Activated CD4-positive, alpha-beta T cell treated with anti-CD3 and anti-CD28 coated beads, Interleukin-2, amount 50 U/mL, for 4 hours (primary cell): ENCODE results near the gene KIR2DL1.
"Not testable (repeated sequence)": the region's sequence is repeated elsewhere in the genome, so short reads cannot be mapped to it uniquely, and the experiment has no call there.

Experiments
- DNase-seq, 2 experiments: peaks; one replicate each; pipeline ENCODE4 v3.0.0-alpha.2; 2020

The KIR2DL1 gene

DNA sequence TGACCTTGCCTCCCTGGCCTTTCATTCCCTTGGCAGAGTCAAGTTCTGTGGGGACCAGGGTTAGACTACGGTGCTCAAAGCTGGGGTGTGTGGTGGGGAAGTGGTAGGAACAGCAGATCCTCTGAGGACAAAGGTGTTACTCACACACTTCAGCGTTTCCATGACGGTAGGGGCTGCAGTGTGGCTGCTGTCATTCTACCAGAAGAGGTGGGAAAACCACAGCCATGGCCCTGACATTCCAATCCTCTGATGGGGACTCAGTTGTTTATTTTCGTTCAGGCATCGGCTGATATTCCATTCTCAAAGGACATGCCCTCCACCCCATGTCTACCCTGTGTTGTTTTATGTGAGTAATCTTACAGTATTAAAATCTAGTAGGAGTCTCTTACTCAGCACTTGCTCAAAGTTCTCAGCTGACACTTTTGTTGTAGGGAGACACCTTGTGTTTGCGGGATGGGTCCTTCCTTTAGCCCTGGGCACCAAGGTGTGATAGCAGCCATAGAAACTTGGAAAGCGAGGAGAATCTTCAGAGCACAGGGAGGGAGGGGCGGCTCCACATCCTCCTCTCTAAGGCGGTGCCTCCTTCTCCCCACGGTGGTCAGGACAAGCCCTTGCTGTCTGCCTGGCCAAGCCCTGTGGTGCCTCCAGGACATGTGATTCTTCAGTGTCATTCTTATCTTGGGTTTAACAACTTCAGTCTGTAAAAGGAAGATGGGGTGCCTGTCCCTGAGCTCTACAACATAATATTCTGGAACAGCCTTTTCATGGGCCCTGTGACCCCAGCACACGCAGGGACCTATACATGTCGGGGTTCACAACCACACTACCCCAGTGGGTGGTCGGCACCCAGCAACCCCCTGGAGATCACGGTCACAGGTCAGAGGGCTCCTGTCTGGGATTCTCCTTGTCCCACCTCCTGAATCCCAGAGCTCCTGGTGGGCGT is 1.7 kb downstream of the KIR2DL1 start:
- DNase-seq = not testable (repeated sequence)

DNA sequence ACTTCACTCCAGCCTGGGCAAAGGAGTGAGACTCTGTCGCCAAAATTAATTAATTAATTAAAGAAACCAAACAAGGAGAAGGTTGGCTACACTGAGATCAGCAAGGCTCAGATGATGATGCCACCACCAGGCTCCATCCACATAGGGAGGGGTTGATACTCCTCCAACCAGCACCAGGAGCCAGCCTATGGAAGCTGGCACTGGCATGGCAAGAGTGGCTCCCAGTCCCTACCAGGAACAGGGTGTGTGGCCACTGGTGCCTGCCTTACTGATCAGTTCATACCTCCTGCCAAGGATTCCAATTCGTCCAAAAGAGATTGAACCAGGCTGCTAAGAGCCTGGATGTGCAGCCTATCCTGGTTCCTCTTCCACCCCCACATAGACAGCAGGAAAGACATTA is 3.1 kb downstream of the KIR2DL1 start:
- not testable (repeated sequence) for DNase-seq

DNA sequence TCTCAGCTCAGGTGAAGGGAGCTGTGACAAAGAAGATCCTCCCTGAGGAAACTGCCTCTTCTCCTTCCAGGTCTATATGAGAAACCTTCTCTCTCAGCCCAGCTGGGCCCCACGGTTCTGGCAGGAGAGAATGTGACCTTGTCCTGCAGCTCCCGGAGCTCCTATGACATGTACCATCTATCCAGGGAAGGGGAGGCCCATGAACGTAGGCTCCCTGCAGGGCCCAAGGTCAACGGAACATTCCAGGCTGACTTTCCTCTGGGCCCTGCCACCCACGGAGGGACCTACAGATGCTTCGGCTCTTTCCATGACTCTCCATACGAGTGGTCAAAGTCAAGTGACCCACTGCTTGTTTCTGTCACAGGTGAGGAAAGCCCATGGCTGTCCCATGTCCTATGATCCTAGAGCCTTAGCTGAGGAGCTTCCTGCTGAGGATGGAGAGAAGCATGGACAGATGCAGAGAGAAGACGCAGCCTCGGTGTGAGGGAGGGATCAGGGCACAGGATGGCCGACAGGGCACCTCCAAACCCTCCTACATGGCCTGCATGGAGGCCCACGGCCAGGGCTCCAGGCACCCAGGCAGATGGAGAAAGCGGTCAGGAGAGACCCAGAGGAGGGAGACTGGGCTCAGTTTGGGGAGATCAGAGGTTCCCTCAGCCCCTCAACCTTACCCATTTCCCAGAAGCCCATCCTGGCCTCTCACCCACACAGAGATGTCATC is 5.7 kb downstream of the KIR2DL1 start:
- DNase-seq = not testable (repeated sequence)

DNA sequence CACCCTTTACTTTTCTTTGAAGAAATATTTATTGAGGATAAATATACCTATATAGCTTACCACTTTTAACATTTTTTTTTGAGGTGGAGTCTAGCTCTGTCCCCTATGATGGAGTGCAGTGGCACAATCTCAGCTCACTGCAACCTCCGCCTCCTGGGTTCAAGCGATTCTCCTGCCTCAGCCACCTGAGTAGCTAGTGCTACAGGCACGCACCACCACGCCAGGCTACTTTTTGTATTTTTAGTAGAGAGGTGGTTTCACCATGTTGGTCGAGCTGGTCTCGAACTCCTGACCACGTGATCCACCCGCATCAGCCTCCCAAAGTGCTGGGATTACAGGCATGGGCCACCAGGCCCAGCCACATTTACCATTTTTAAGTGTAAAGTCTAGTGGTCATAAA is 6.2 kb downstream of the KIR2DL1 start:
- not testable (repeated sequence) for DNase-seq

DNA sequence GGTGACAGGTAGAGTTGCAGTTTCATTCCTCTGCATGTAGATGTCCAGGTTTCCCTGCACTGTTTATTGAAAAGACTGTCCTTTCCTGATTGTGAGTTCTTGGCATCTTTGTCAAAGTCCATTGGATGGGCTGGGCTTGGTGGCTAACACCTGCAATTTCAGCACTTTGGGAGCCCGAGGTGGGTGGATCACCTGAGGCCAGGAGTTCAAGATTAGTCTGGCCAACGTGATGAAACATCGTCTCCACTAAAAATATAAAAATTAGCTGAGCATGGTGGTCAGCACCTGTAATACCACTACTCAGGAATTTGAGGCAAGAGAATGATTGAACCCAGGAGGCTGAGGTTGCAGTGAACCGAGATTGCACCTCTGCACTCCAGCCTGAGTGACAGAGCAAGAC is 8.3 kb downstream of the KIR2DL1 start:
- DNase-seq = not testable (repeated sequence)

DNA sequence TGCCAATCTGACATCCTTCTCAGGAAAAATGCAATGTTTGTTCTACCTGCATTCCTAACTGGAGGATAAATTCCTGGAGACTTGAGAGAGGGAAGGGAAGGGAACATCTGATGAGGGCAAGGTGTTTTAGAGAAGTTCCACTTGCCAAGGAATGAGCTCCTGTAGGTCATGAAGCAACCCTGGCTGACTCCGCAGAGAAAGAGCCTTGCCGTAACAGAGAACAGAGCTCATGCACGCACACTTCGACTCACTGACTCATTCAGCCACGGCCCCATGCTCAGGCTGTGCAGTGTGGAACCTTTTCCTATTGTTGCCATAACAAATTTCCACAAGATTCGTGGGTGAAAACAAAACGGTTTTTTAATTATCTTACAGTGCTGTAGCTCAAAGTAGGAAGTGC is 9.3 kb downstream of the KIR2DL1 start:
- DNase-seq = not testable (repeated sequence)

DNA sequence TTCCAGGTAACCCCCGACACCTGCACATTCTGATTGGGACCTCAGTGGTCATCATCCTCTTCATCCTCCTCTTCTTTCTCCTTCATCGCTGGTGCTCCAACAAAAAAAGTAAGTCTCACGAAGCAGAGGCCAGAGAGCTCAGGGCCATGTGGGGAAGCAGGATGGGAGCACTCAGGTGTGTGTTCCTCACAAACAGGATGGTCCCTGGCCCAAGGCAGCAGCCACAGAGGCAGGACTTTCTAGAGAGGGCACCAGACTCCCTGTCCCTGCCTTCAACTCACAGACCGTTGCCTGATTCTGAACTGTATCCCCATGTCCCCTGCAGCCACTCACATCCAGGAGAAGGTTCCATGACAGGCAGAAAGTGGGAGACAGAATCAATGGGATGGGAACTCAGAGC is 13.3 kb downstream of the KIR2DL1 start:
- DNase-seq = not testable (repeated sequence)

DNA sequence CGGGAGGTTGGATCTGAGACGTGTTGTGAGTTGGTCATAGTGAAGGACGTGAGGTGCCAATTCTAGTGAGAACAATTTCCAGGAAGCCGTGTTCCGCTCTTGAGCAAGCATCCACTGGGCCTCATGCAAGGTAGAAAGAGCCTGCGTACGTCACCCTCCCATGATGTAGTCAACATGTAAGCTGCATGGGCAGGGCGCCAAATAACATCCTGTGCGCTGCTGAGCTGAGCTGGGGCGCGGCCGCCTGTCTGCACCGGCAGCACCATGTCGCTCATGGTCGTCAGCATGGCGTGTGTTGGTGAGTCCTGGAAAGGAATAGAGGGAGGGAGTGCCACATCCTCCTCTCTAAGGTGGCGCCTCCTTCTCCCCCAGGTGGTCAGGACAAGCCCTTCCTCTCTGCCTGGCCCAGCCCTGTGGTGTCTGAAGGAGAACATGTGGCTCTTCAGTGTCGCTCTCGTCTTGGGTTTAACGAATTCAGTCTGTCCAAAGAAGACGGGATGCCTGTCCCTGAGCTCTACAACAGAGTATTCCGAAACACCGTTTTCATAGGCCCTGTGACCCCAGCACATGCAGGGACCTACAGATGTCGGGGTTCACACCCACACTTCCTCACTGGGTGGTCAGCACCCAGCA is 16.6 kb downstream of the KIR2DL1 start:
- not testable (repeated sequence) for DNase-seq

DNA sequence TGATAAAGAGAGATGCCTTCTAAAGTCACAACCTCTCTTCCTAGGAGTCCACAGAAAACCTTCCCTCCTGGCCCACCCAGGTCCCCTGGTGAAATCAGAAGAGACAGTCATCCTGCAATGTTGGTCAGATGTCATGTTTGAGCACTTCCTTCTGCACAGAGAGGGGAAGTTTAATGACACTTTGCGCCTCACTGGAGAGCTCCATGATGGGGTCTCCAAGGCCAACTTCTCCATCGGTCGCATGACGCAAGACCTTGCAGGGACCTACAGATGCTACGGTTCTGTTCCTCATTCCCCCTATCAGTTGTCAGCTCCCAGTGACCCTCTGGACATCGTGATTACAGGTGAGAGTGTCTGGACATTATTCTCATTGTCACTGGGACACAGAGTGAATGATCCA is 18.6 kb downstream of the KIR2DL1 start:
- DNase-seq = not testable (repeated sequence)

DNA sequence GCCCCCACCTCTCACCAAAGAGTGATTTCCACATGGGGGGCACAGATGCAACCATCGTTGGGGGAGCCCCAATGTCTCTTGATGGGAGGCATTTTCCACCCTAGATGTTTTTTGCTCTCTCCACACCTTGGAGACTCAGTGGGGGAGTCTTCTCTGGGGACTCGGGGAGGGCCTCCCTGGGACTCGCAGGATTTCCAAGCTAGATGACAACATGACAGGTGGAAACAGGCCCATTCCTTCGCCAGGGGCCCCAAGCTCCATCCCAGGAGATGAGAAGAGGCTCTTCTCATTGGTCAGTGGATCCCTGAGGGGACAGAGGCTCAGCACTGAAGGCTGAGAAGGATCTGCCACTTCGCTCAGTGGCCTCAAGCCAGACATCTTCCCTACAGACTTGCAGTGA is 21.1 kb downstream of the KIR2DL1 start:
- DNase-seq = no peak

DNA sequence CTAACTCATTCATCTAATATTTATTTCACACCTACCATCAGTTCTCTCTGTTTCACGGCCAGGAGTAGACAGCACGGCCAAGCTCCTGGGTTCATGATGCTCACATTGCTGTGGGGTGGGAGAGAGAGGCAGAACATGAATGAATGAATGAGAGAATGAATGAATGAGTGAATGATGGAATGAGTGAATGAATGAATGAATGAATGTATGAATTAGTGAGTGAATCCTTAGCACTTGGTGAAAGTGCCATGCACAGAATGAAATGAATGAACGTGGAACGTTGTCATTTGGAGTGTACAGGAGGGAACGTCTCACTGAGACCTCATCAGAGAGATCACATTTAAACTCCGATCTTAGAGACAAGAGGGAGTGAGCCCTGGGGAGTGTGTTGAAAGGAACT is 21.9 kb downstream of the KIR2DL1 start:
- no peak for DNase-seq

DNA sequence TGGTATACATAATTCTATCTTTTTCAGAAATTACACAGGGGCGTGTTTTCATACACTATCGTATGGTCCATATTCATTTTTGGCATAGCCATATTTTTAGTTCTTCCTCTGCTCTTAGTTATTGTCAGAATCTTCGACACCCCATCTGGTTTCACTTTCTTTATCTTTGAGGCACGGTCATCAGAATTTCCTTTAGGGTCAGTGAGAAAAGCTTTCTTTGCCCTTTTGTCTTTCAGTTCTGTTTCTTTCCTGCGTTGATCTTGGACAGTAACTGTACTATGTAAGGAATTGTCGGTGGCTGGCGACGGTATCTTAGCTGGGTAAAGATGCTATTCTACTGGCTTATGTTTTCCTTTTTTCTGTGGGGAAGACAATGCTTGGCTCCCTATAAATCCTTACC is 23.2 kb downstream of the KIR2DL1 start:
- no peak for DNase-seq

DNA sequence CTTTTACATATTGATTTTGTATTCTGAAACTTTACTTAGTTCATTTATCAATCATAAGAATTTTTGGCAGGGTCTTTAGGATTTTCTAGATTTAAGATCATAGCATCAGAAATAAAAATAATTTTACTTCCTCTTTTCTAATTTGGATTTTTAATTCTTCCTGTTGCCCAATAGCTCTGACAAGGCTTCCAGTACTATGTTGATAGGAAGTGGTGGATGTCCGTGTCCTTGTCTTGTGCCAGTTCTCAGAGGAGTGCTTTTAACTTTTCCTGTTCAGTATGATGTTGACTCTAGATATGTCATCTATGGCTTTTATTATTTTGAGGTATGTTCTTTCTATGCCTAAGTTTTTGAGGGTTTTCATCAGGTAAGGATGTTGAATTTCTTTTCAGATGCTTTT is 26.2 kb downstream of the KIR2DL1 start:
- no peak for DNase-seq

DNA sequence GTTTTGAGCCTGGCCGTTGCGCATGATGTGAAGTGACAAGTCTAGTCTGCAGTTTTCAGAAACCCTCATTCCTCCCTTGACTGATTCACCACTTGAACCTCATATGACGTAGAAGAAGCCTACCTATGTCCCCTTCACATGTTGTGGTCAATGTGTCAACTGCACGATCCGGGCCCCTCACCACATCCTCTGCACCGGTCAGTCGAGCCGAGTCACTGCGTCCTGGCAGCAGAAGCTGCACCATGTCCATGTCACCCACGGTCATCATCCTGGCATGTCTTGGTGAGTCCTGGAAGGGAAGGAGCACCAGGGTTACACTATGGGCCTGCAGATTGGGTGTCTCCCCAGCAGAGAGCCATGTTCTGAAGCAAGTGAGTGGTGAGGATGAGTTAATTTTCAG is 33.8 kb downstream of the KIR2DL1 start, which contains the start of gene KIR2DL4:
KIR2DL4 (plus strand) TSS at position 201 of the 400 bp plus-strand sequence; CDS start at position 243, 42 bp downstream.
- no peak for DNase-seq

DNA sequence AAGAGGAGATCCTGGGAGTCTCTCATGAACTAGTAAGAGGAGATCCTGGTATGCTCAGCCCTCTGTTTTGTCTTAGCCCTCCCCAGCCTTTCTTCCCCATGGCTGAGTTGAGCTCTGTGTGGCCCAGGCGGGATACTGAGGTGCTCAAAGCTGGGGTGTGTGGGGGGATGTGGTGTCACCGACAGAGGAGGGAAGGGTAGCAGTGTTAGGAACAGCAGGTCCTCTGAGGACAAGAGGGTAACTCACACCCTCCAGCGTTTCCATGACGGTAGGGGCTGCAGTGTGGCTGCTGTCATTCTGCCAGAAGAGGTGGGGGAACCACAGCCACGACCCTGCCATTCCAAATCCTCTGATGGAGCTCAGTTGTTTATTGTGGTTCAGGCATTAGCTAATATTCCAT is 34.5 kb downstream of the KIR2DL1 start:
- DNase-seq = no peak

DNA sequence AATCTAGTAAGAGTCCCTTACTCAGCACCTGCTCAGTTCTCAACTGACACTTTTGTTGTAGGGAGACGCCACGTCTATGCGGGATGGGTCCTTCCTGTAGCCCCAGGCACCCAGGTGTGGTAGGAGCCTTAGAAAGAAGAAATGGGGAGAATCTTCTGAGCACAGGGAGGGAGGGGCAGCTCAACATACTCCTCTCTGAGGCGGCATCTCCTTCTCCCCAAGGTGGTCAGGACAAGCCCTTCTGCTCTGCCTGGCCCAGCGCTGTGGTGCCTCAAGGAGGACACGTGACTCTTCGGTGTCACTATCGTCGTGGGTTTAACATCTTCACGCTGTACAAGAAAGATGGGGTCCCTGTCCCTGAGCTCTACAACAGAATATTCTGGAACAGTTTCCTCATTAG is 35.0 kb downstream of the KIR2DL1 start:
- no peak for DNase-seq

DNA sequence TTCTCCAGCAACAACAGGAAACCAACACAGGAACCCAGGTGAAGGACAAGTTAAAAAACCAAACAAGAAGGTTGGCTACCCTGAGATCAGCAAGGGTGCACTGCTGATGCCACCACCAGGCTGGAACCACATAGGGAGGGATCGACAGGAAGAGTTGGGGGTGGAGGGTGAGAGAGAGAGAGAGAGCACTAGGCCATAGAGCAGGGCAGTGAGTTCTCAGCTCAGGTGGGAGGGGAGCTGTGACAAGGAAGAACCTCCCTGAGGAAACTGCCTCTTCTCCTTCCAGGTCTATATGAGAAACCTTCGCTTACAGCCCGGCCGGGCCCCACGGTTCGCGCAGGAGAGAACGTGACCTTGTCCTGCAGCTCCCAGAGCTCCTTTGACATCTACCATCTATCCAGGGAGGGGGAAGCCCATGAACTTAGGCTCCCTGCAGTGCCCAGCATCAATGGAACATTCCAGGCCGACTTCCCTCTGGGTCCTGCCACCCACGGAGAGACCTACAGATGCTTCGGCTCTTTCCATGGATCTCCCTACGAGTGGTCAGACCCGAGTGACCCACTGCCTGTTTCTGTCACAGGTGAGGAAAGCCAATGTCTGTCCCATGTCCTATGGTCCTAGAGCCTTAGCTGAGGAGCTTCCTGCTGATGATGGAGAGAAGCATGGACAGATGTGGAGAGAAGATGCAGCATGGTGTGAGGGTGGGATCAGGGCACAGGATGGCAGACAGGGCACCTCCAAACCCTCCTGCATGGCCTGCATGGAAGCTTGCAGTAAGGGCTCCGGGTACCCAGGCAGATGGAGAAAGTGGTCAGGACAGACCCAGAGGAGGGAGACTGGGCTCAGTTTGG is 36.3 kb downstream of the KIR2DL1 start:
- DNase-seq = no peak

DNA sequence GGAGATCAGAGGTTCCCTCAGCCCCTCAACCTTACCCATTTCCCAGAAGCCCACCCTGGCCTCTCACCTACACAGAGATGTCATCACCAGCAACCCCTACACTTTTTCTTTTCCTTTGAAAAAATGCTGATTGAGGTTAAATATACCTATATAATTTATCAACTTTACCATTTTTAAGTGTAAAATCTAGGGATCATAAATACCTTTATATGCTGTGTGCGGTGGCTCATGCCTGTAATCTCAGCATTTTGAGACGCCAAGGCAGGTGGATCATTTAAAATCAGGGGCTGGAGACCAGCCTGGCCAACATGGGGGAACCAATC is 36.9 kb downstream of the KIR2DL1 start:
- no peak for DNase-seq

DNA sequence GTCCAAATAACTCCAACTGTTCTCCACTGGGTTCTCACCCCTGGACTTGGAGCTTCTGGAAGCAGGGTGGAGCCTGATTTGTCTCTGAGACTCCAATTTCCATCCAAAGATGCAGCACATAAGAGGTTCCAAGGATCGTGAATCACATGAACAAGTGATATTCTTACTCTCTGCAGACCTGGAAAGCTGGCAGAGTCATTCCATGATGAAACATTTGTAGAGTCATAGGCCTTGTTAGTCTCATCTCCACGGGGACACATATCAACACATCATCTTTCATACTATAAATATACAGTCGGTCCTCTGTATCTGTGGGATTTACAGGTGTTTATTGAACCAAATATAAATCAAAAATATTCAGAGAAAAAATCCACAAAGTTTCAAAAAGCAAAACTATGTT is 45.0 kb downstream of the KIR2DL1 start:
- DNase-seq = not testable (repeated sequence)

DNA sequence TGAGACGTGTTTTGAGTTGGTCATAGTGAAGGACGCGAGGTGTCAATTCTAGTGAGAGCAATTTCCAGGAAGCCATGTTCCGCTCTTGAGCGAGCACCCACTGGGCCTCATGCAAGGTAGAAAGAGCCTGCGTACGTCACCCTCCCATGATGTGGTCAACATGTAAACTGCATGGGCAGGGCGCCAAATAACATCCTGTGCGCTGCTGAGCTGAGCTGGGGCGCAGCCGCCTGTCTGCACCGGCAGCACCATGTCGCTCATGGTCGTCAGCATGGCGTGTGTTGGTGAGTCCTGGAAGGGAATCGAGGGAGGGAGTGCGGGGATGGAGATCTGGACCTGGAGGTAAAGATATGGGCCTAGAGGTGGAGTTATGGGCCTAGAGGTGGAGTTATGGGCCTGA is 46.7 kb downstream of the KIR2DL1 start, which contains the start of gene KIR3DL1:
KIR3DL1 (plus strand) TSS at position 218 of the 400 bp plus-strand sequence.
- DNase-seq = not testable (repeated sequence)

DNA sequence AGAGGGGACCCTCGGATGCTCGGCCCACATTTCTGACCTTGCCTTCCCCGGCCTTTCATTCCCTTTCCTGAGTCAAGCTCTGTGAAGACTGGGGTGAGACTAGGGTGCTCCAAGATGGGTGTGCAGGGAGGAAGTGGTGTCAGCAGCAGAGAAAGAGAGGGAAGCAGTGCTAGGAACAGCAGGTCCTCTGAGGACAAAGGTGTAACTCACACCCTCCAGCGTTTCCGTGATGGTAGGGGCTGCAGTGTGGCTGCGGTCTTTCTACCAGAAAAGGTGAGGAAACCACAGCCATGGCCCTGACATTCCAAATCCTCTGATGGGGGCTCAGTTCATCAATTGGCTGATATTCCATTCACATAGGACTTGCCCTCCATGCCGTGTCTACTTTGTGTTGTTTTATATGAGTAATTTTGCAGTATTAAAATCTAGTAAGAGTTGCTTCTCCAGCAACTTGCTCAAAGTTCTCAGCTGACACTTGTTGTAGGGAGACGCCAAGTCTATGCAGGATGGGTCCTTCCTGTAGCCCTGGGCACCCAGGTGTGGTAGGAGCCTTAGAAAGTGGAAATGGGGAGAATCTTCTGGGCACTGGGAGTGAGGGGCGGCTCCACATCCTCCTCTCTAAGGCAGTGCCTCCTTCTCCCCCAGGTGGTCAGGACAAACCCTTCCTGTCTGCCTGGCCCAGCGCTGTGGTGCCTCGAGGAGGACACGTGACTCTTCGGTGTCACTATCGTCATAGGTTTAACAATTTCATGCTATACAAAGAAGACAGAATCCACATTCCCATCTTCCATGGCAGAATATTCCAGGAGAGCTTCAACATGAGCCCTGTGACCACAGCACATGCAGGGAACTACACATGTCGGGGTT is 48.3 kb downstream of the KIR2DL1 start:
- DNase-seq = no peak
